ENCODE measurements around the gene TMEM35A.
A peak's percentile ranks its signal among the peaks of the same experiment; 100 is the strongest.
"Not testable (repeated sequence)": the region's sequence is repeated elsewhere in the genome, so short reads cannot be mapped to it uniquely, and the experiment has no call there.

TMEM35A gene

GRCh38 chrX:101078716-101079598, at the start of gene TMEM35A:
Gene TMEM35A (plus strand): TSS chrX:101078879. CDS start chrX:101079003, 124 bp downstream.
- Histone ChIP-seq H3K4me3 (peak within 1 kb of the TSS; percentile 64), H3K27ac (peak within 1 kb of the TSS in 1 of 2 donors; percentile 7)
- TF ChIP-seq, protein P1, sequence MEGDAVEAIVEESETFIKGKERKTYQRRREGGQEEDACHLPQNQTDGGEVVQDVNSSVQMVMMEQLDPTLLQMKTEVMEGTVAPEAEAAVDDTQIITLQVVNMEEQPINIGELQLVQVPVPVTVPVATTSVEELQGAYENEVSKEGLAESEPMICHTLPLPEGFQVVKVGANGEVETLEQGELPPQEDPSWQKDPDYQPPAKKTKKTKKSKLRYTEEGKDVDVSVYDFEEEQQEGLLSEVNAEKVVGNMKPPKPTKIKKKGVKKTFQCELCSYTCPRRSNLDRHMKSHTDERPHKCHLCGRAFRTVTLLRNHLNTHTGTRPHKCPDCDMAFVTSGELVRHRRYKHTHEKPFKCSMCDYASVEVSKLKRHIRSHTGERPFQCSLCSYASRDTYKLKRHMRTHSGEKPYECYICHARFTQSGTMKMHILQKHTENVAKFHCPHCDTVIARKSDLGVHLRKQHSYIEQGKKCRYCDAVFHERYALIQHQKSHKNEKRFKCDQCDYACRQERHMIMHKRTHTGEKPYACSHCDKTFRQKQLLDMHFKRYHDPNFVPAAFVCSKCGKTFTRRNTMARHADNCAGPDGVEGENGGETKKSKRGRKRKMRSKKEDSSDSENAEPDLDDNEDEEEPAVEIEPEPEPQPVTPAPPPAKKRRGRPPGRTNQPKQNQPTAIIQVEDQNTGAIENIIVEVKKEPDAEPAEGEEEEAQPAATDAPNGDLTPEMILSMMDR (IDR thresholded peaks at IDR 0.05) = no peak
- no peak for DNase-seq (ENCODE audit: low spot score)

- Histone ChIP-seq H3K4me3 (no peak overlapping the region), H3K27ac (no peak overlapping the region)
- TF ChIP-seq, protein P1 (IDR thresholded peaks at IDR 0.05) = no peak
- DNase-seq (ENCODE audit: low spot score) = no peak
These were observed 49.0 kb upstream of the TMEM35A start for GRCh38 chrX:101029665-101030064.

- DNase-seq (ENCODE audit: low spot score) = no peak
- Histone ChIP-seq H3K4me3 (no peak overlapping the region), H3K27ac (no peak overlapping the region)
- TF ChIP-seq, protein P1 (IDR thresholded peaks at IDR 0.05) = no peak
These were observed 41.4 kb upstream of the TMEM35A start for GRCh38 chrX:101037231-101037630.

DNA sequence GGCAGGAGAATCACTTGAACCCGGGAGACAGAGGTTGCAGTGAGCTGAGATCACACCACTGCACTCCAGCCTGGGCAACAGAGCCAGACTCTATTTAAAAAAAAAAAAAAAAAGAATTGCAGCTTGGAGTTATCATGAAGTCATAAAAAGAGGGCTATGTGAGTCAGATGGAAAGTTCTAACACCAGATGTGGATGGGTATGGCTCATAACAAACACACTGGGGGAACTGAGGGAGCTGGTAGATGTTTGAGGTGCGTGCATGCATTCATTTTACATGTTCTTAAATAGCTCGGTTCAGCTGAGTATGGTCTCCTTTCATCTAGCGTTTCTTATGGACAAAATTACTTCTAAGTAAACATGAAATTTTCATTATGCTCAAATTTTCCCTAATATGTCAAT, 38.5 kb upstream of the TMEM35A start:
- TF ChIP-seq, protein P1 (IDR thresholded peaks at IDR 0.05) = no peak
- no peak overlapping the region for H3K27ac ChIP-seq
- no peak for DNase-seq (ENCODE audit: low spot score)
- H3K4me3 ChIP-seq = no peak overlapping the region

DNA sequence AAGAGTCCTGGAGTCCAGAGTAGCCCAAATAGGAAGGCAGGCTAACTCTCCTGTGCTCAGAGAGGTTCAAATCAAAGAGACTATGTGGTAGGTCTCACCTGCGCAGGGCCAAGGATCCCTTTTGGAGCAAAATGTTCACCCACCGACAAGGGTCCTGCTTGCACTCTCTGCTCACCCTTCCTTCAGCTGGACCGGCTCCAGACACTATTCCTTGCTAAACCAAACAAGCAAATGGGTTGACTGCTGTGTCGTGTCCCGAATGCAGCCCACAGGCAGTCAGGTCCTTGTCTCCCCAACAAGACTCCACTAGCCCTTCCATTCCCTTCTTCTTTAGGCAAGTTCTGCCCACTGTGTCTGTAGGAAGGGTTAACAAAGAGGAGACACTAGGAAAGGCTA, 27.5 kb upstream of the TMEM35A start:
- Histone ChIP-seq H3K4me3 (peak overlapping the region; percentile 82), H3K27ac (peak overlapping the region; percentile 53 to 92)
- TF ChIP-seq, protein P1 (IDR thresholded peaks at IDR 0.05) = no peak
- no peak for DNase-seq (ENCODE audit: low spot score)

- DNase-seq (ENCODE audit: low spot score) = peak; percentile 85
- TF ChIP-seq, protein P1 (IDR thresholded peaks at IDR 0.05) = no peak
- peak within 1 kb of the TSS; percentile 53 to 92 for H3K27ac ChIP-seq
- H3K4me3 ChIP-seq = peak within 1 kb of the TSS; percentile 82
These were observed 27.0 kb upstream of the TMEM35A start, which contains the start of gene TRMT2B for GRCh38 chrX:101051549-101052302. Gene TRMT2B (minus strand): TSS chrX:101052111. CDS start chrX:101042289, 9,822 bp downstream.

GRCh38 chrX:101056551-101056950, 22.1 kb upstream of the TMEM35A start:
- not testable (repeated sequence) for H3K27ac ChIP-seq; H3K4me3 ChIP-seq; DNase-seq (ENCODE audit: low spot score)

All from coronary artery (tissue), 2 donors.